GM23338 (cell line): ENCODE results near the gene GRIA1. TPM values are rescaled to one million over a fixed set of nuclear protein-coding genes. Genes with fewer than 3 reads are reported as not detected.

Experiments used
- ATAC-seq: fragments of 200-7000 bp; cut with Tn5 transposase; 3 replicates; pipeline ENCODE4 v1.9.1; 2020
- DNase-seq: peaks from one replicate; pipeline ENCODE4 v3.0.0-alpha.2; 2015; ENCODE audit warnings: low spot score
- H2AFZ ChIP-seq: fragments of 200-600 bp; sonication (generic); 2 replicates; pipeline ENCODE4 v1.8.0; 2016; ENCODE audit warnings: antibody characterized with exemption, mild to moderate bottlenecking, moderate library complexity
- H3F3A ChIP-seq: fragments of 200-600 bp; sonication (generic); replicated peaks from 2 replicates; pipeline ENCODE4 v1.8.0; 2017; ENCODE audit warnings: antibody characterized with exemption, mixed run types, low read depth
- H3K27ac ChIP-seq: fragments of 200-600 bp; sonication (generic); 2 replicates; pipeline ENCODE4 v1.6.1; 2016; ENCODE audit warnings: low read depth
- H3K27me3 ChIP-seq: fragments of 200-600 bp; sonication (generic); 2 replicates; pipeline ENCODE4 v1.8.0; 2016; ENCODE audit warnings: mild to moderate bottlenecking, mixed run types, moderate library complexity; ENCODE audit not compliant: insufficient read depth
- H3K36me3 ChIP-seq: fragments of 200-600 bp; sonication (generic); 2 replicates; pipeline ENCODE4 v1.8.0; 2016; ENCODE audit warnings: mild to moderate bottlenecking; ENCODE audit not compliant: insufficient read depth
- H3K4me1 ChIP-seq: fragments of 200-600 bp; sonication (generic); 2 replicates; pipeline ENCODE4 v1.8.0; 2016; ENCODE audit warnings: mild to moderate bottlenecking, moderate library complexity; ENCODE audit not compliant: insufficient read depth
- H3K4me2 ChIP-seq: fragments of 200-600 bp; sonication (generic); 2 replicates; pipeline ENCODE4 v1.7.1; 2017; ENCODE audit warnings: mixed run types
- H3K4me3 ChIP-seq: fragments of 200-600 bp; sonication (generic); 2 replicates; pipeline ENCODE4 v1.6.1; 2016; ENCODE audit warnings: mixed run types
- H3K79me2 ChIP-seq: fragments of 200-600 bp; sonication (generic); replicated peaks from 2 replicates; pipeline ENCODE4 v1.8.0; 2017; ENCODE audit warnings: mild to moderate bottlenecking; ENCODE audit not compliant: insufficient read depth
- H3K9me2 ChIP-seq: fragments of 200-600 bp; sonication (generic); 2 replicates; pipeline ENCODE4 v1.8.0; 2017; ENCODE audit not compliant: insufficient read depth
- H4K20me1 ChIP-seq: fragments of 200-600 bp; sonication (generic); replicated peaks from 2 replicates; pipeline ENCODE4 v1.8.0; 2017; ENCODE audit warnings: mild to moderate bottlenecking; ENCODE audit not compliant: insufficient read depth
- H3K27ac Mint-ChIP-seq: 2 replicates; pipeline ENCODE4 v1.8.0; 2020; ENCODE audit warnings: inconsistent platforms, mild to moderate bottlenecking, moderate library complexity, mixed read lengths
- H3K27me3 Mint-ChIP-seq: 3 replicates; pipeline ENCODE4 v1.8.0; 2022; ENCODE audit warnings: low read depth, mild to moderate bottlenecking, moderate library complexity, mixed read lengths, inconsistent platforms; ENCODE audit not compliant: insufficient read depth, poor library complexity
- H3K36me3 Mint-ChIP-seq: 3 replicates; pipeline ENCODE4 v1.8.0; 2021; ENCODE audit warnings: low read depth, mild to moderate bottlenecking, inconsistent platforms, moderate library complexity, mixed read lengths
- H3K4me1 Mint-ChIP-seq: 3 replicates; pipeline ENCODE4 v1.8.0; 2020; ENCODE audit warnings: mild to moderate bottlenecking, inconsistent platforms, mixed read lengths
- H3K4me3 Mint-ChIP-seq: 3 replicates; pipeline ENCODE4 v1.8.0; 2021; ENCODE audit warnings: moderate library complexity, mild to moderate bottlenecking, inconsistent platforms, mixed read lengths
- H3K9me3 Mint-ChIP-seq: 3 replicates; pipeline ENCODE4 v1.8.0; 2020; ENCODE audit warnings: moderate library complexity, mild to moderate bottlenecking, inconsistent platforms, mixed read lengths
- CREB1 ChIP-seq: fragments of 250-450 bp; sonication (Bioruptor Pico); IDR thresholded peaks from 2 replicates; pipeline ENCODE4 v1.5.0; 2020; ENCODE audit warnings: low read depth, mild to moderate bottlenecking, moderate library complexity
- CTCF ChIP-seq, 2 experiments: fragments of 200-600 bp in 1 of 2; sonication (generic) in 1 of 2; conservative IDR thresholded peaks; 2 replicates each; pipeline versions ENCODE4 v1.5.1 to v1.6.1; 2016 to 2017; ENCODE audit warnings: antibody characterized with exemption in 2 of 2, low read depth in 2 of 2, mild to moderate bottlenecking in 2 of 2, moderate library complexity in 1 of 2
- ETS1 ChIP-seq: IDR thresholded peaks from 2 replicates; pipeline ENCODE4 v1.6.1; 2016; ENCODE audit warnings: antibody characterized with exemption
- EZH2 ChIP-seq: fragments of 200-600 bp; sonication (generic); IDR thresholded peaks from one replicate; pipeline ENCODE4 v1.8.0; 2017; ENCODE audit warnings: antibody characterized with exemption, mild to moderate bottlenecking, low read depth; ENCODE audit not compliant: unreplicated experiment
- EZH2phosphoT487 ChIP-seq: fragments of 200-600 bp; sonication (generic); IDR thresholded peaks from one replicate; pipeline ENCODE4 v1.8.1; 2018; ENCODE audit warnings: antibody characterized with exemption; ENCODE audit not compliant: unreplicated experiment
- JUNB ChIP-seq: IDR thresholded peaks from one replicate; pipeline ENCODE4 v1.6.1; 2016; ENCODE audit warnings: antibody characterized with exemption; ENCODE audit not compliant: unreplicated experiment
- NANOG ChIP-seq: IDR thresholded peaks from 2 replicates; pipeline ENCODE4 v1.6.1; 2016; ENCODE audit warnings: antibody characterized with exemption, borderline replicate concordance
- POLR2AphosphoS5 ChIP-seq: IDR thresholded peaks from 2 replicates; pipeline ENCODE4 v1.6.1; 2016; ENCODE audit warnings: antibody characterized with exemption, low read depth
- REST ChIP-seq: IDR thresholded peaks from one replicate; pipeline ENCODE4 v1.6.1; 2018; ENCODE audit warnings: antibody characterized with exemption; ENCODE audit not compliant: unreplicated experiment
- STAT1 ChIP-seq: IDR thresholded peaks from one replicate; pipeline ENCODE4 v1.6.1; 2016; ENCODE audit warnings: antibody characterized with exemption; ENCODE audit not compliant: unreplicated experiment
- ZNF114 ChIP-seq: fragments of 250-450 bp; sonication (Bioruptor Pico); IDR thresholded peaks from 2 replicates; pipeline ENCODE4 v1.5.0; 2020; ENCODE audit warnings: mild to moderate bottlenecking, moderate library complexity
- ZNF331 ChIP-seq: fragments of 250-450 bp; sonication (Bioruptor Pico); IDR thresholded peaks from 2 replicates; pipeline ENCODE4 v1.5.0; 2020; ENCODE audit warnings: low read depth, mild to moderate bottlenecking, moderate library complexity
- ZNF462 ChIP-seq: fragments of 250-450 bp; sonication (Bioruptor Pico); IDR thresholded peaks from 2 replicates; pipeline ENCODE4 v1.5.0; 2020; ENCODE audit warnings: mild to moderate bottlenecking, moderate library complexity
- polyA plus RNA-seq: library from polyadenylated mRNA; unstranded; fragments of >200 nt; fragmentation: Nextera tagmentation; extraction: Ambion mirVana; gene quantifications from 2 replicates; pipeline ENCODE4 v1.2.1, GENCODE V29; 2016
- total RNA-seq: library from RNA; depleted of rRNA; stranded (reverse); fragments of >200 nt; shearing (Covaris generic); gene quantifications from 2 replicates; pipeline ENCODE4 v1.2.3, GENCODE V29; 2014

The GRIA1 gene
- total and polyA plus RNA-seq, 2 experiments from 2014 or later = 1.0 to 1.7 TPM

GRCh38 chr5:153700940-153701339 is 210.5 kb downstream of the GRIA1 start:
- H3K4me3 Mint-ChIP-seq = no peak overlapping the region
- DNase-seq = no peak
- Histone ChIP-seq H3K36me3 (no peaks in the 10 kb centered on the region), H4K20me1 (no peaks in the 10 kb centered on the region), H3K9me2 (peaks cover 6% of the 10 kb centered on the region), H2AFZ (no peak overlapping the region), H3K4me3 (no peak overlapping the region), H3K27me3 (no peaks in the 10 kb centered on the region), H3K4me2 (no peak overlapping the region), H3K27ac (no peak overlapping the region), H3K79me2 (no peaks in the 10 kb centered on the region), H3F3A (no peaks in the 10 kb centered on the region), H3K4me1 (0 out of 2 replicates have a peak, but pooled peaks cover 2% of the 10 kb centered on the region)
- no peaks in the 10 kb centered on the region; the same call in 2 of the 3 replicates for H3K36me3 Mint-ChIP-seq
- H3K27me3 Mint-ChIP-seq = peaks cover 2% of the 10 kb centered on the region
- ATAC-seq = no peak
- peaks cover 13% of the 10 kb centered on the region for H3K4me1 Mint-ChIP-seq
- H3K27ac Mint-ChIP-seq = no peak overlapping the region
- no peaks in the 10 kb centered on the region for H3K9me3 Mint-ChIP-seq
- TF ChIP-seq CTCF (conservative IDR thresholded peaks at IDR 0.05; ENCODE audit: low read depth in 2 of 2) = no peak
- TF ChIP-seq CREB1 (CRISPR knock-in tag) = no peak
- no peak for TF ChIP-seq NANOG
- TF ChIP-seq ETS1 = no peak
- TF ChIP-seq JUNB = no peak
- TF ChIP-seq ZNF331 = no peak
- no peak for TF ChIP-seq ZNF114 (CRISPR knock-in tag)
- no peak for TF ChIP-seq REST
- no peak for TF ChIP-seq EZH2
- TF ChIP-seq POLR2AphosphoS5 = no peak
- no peak for TF ChIP-seq ZNF462
- TF ChIP-seq EZH2phosphoT487 = no peak
- no peak for TF ChIP-seq STAT1
